Esophagus squamous epithelium (tissue), 4 donors: ENCODE measurements around the gene SPDEF.

Experiments
- POLR2A ChIP-seq, 4 donors: fragments of 450-650 bp; IDR thresholded peaks; one replicate each; pipeline ENCODE4 v1.6.1; 2017; ENCODE audit warnings: antibody characterized with exemption in 4 of 4, mild to moderate bottlenecking in 4 of 4, moderate library complexity in 3 of 4
- TF ChIP-seq, protein P1 (sequence below), 6 experiments: fragments of 450-650 bp in 4 of 6; fragments of 200-600 bp in 2 of 6; sonication (generic) in 2 of 6; IDR thresholded peaks; one replicate each; pipeline ENCODE4 v1.5.1; 2016 to 2019; ENCODE audit warnings: antibody characterized with exemption in 6 of 6, mild to moderate bottlenecking in 4 of 6, moderate library complexity in 4 of 6

DNA sequence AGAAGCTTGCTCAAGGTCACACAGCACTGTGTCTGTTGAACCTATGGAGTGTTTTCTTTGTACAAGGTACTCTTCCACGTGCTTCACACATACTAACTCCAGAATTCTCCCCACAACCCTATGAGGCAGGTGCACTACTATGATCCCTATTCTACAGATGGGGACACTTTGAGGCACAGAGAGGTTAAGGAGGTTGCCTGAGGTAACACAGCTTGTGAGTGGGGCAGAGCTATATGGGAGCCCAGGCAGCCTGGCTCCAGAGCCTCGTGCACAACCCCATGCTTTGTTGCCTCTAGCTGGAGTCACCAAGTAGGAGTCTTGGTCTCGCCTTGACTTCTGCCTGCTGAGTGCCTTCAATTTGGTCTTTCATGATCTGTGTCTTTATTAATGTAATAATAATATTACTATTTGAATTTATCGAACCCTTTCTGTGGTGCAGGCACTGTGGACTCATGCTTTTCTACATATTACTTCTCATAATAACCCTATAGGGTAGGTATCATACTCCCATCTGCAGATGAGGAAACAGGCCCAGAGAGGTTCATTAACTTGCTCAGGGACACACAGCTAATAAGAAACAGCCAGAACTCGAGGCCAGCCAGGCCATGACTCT lies 13.3 kb upstream of the SPDEF start:
- TF ChIP-seq, protein P1, sequence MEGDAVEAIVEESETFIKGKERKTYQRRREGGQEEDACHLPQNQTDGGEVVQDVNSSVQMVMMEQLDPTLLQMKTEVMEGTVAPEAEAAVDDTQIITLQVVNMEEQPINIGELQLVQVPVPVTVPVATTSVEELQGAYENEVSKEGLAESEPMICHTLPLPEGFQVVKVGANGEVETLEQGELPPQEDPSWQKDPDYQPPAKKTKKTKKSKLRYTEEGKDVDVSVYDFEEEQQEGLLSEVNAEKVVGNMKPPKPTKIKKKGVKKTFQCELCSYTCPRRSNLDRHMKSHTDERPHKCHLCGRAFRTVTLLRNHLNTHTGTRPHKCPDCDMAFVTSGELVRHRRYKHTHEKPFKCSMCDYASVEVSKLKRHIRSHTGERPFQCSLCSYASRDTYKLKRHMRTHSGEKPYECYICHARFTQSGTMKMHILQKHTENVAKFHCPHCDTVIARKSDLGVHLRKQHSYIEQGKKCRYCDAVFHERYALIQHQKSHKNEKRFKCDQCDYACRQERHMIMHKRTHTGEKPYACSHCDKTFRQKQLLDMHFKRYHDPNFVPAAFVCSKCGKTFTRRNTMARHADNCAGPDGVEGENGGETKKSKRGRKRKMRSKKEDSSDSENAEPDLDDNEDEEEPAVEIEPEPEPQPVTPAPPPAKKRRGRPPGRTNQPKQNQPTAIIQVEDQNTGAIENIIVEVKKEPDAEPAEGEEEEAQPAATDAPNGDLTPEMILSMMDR (IDR thresholded peaks at IDR 0.05): no peak
- TF ChIP-seq POLR2A (IDR thresholded peaks at IDR 0.05): no peak
